OCI-LY7 (cell line): ENCODE data around the gene PRR16. TPM values are rescaled to one million over a fixed set of nuclear protein-coding genes. Genes with fewer than 3 reads are reported as not detected.

Source experiments
- BruUV-seq: library from RNA; stranded (reverse); fragments of 400-500 nt; replicated peaks from 2 replicates; lab custom pipeline; 2021; lab: Mats Ljungman, UMichigan
- CTCF ChIA-PET: fragments of 300-600 bp; sonication (Branson Sonifier 250); formaldehyde crosslinking; loops from one replicate; lab custom pipeline; 2022; ENCODE audit warnings: antibody characterized with exemption; ENCODE audit not compliant: unreplicated experiment; lab: Charles Lee
- POLR2A ChIA-PET: fragments of 300-600 bp; sonication (Branson Sonifier 250); formaldehyde crosslinking; loops from one replicate; lab custom pipeline; 2022; ENCODE audit warnings: antibody characterized with exemption; lab: Charles Lee
- DNase-seq: peaks from one replicate; pipeline ENCODE4 v3.0.0-alpha.2; 2015; ENCODE audit warnings: low spot score
- H2AFZ ChIP-seq: fragments of 200-600 bp; sonication (generic), shearing (Covaris generic); 2 replicates; pipeline ENCODE4 v1.6.1; 2014; ENCODE audit warnings: mild to moderate bottlenecking, antibody characterized with exemption, low read length, moderate library complexity
- H3K27ac ChIP-seq: fragments of 200-600 bp; sonication (generic); 2 replicates; pipeline ENCODE4 v1.5.1; 2014; ENCODE audit warnings: mixed run types, low read depth, mild to moderate bottlenecking, moderate library complexity, low read length, inconsistent platforms; ENCODE audit not compliant: poor library complexity, severe bottlenecking
- H3K36me3 ChIP-seq: fragments of 200-600 bp; sonication (generic); 2 replicates; pipeline ENCODE4 v1.6.1; 2014; ENCODE audit warnings: mild to moderate bottlenecking, antibody characterized with exemption, low read length, moderate library complexity, mixed read lengths; ENCODE audit not compliant: insufficient read depth
- H3K4me1 ChIP-seq: fragments of 200-600 bp; sonication (generic); 2 replicates; pipeline ENCODE4 v1.5.1; 2014; ENCODE audit warnings: mild to moderate bottlenecking, low read length; ENCODE audit not compliant: insufficient read depth, poor library complexity, severe bottlenecking
- H3K4me2 ChIP-seq: fragments of 200-600 bp; sonication (generic); 2 replicates; pipeline ENCODE4 v1.6.1; 2014; ENCODE audit warnings: mild to moderate bottlenecking, low read length
- H3K4me3 ChIP-seq: fragments of 200-600 bp; sonication (generic); 2 replicates; pipeline ENCODE4 v1.5.1; 2014; ENCODE audit warnings: mild to moderate bottlenecking, low read depth, low read length; ENCODE audit not compliant: poor library complexity, severe bottlenecking
- H3K79me2 ChIP-seq: fragments of 200-600 bp; sonication (generic); 2 replicates; pipeline ENCODE4 v1.6.1; 2016; ENCODE audit warnings: low read depth, mild to moderate bottlenecking, low read length, moderate library complexity, mixed read lengths; ENCODE audit not compliant: insufficient read depth
- H3K9me2 ChIP-seq: fragments of 200-600 bp; sonication (generic); 2 replicates; pipeline ENCODE4 v1.6.1; 2016; ENCODE audit warnings: mild to moderate bottlenecking, low read length, mixed read lengths; ENCODE audit not compliant: insufficient read depth
- H3K9me3 ChIP-seq: fragments of 200-600 bp; sonication (generic); 2 replicates; pipeline ENCODE4 v1.6.1; 2014; ENCODE audit warnings: mild to moderate bottlenecking, mixed run types, low read length, mixed read lengths
- H4K20me1 ChIP-seq: fragments of 200-600 bp; sonication (generic); 2 replicates; pipeline ENCODE4 v1.6.1; 2014; ENCODE audit warnings: mild to moderate bottlenecking, antibody characterized with exemption, low read length, moderate library complexity, mixed read lengths; ENCODE audit not compliant: insufficient read depth
- EZH2phosphoT487 ChIP-seq: fragments of 200-600 bp; sonication (generic); IDR thresholded peaks from 2 replicates; pipeline ENCODE4 v1.6.1; 2018; ENCODE audit warnings: low read depth, borderline replicate concordance, mild to moderate bottlenecking, mixed run types, antibody characterized with exemption, low read length, moderate library complexity, mixed read lengths
- intact Hi-C: fragments of 100-400 bp; cut with micrococcal nuclease; formaldehyde crosslinking; loops from one replicate; pipeline ENCODE4 v1.10.0; 2022; ENCODE audit not compliant: unreplicated experiment
- total RNA-seq, 2 experiments: library from RNA; depleted of rRNA in 1 of 2; stranded (reverse); fragments of >200 nt in 1 of 2; shearing (Covaris generic) in 1 of 2; gene quantifications; 2 replicates each; pipeline ENCODE4 v1.2.3, GENCODE V29; 2014 to 2022
- TF ChIP-seq, protein P1 (sequence below): fragments of 200-600 bp; sonication (generic); conservative IDR thresholded peaks from 2 replicates; pipeline ENCODE4 v1.5.1; 2014; ENCODE audit warnings: mild to moderate bottlenecking, antibody characterized with exemption, low read length, moderate library complexity, mixed read lengths

Gene PRR16
- total RNA-seq, 2 experiments from 2014 or later, result not detected

DNA sequence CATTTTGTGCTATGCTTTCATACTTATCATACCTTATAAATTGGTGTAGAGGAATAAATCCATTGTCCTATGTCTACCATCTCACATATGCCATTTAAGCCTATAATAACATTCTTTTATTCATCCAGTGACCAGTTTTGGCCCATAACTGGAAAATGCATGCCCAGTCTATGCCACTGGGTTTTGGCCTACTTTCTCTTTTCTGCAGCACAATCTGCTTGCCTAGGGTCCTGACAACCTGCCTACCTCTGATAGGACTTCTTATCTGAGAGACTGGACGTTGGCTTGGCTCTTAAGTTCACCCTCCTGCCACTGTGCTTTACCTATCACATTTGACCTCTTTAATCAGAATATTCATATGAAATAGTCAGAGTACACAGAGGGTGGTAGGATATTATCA is 103.0 kb downstream of the PRR16 start:
- CTCF ChIA-PET, result no interaction called here
- Histone ChIP-seq H3K9me2 (no peaks in the 10 kb centered on the region), H3K36me3 (no peaks in the 10 kb centered on the region)

DNA sequence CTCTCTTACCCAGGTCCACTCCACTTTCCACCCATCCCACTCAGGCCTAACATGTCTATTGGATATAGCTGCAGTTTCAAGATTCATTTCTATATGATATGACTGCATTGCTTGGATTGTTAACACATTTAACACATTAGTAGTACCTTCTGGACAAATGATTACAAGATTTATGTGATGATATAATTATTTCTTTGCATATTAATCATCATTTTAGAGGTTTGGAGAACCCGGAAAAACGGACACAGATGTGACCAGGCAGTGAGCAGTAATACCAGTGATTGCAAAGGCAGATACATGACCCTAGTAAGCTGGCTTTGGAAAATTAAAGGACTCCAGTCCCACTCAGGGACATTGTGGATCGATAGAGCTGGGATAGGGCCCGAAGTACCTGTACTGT is 103.8 kb downstream of the PRR16 start:
- H3K9me3 ChIP-seq, result no peaks in the 10 kb centered on the region
- H3K36me3 ChIP-seq, result no peaks in the 10 kb centered on the region
- intact Hi-C loops, result no loop called here
- no peak overlapping the region for H3K4me3 ChIP-seq
- H3K4me2 ChIP-seq, result no peak overlapping the region
- no peak overlapping the region for H3K27ac ChIP-seq
- H2AFZ ChIP-seq, result no peak overlapping the region
- no peaks in the 10 kb centered on the region for H3K9me2 ChIP-seq
- DNase-seq, result no peak
- CTCF ChIA-PET, result no interaction called here
- H3K4me1 ChIP-seq, result no peaks in the 10 kb centered on the region
- POLR2A ChIA-PET, result no interaction called here
- H3K79me2 ChIP-seq, result no peaks in the 10 kb centered on the region
- no TSS peak for BruUV-seq
- TF ChIP-seq, protein P1, sequence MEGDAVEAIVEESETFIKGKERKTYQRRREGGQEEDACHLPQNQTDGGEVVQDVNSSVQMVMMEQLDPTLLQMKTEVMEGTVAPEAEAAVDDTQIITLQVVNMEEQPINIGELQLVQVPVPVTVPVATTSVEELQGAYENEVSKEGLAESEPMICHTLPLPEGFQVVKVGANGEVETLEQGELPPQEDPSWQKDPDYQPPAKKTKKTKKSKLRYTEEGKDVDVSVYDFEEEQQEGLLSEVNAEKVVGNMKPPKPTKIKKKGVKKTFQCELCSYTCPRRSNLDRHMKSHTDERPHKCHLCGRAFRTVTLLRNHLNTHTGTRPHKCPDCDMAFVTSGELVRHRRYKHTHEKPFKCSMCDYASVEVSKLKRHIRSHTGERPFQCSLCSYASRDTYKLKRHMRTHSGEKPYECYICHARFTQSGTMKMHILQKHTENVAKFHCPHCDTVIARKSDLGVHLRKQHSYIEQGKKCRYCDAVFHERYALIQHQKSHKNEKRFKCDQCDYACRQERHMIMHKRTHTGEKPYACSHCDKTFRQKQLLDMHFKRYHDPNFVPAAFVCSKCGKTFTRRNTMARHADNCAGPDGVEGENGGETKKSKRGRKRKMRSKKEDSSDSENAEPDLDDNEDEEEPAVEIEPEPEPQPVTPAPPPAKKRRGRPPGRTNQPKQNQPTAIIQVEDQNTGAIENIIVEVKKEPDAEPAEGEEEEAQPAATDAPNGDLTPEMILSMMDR, result no peak
- no peak for TF ChIP-seq EZH2phosphoT487
- no peaks in the 10 kb centered on the region for H4K20me1 ChIP-seq

More for the DNA sequence above, 103.0 kb downstream of the PRR16 start:
- BruUV-seq, result no TSS peak
- TF ChIP-seq EZH2phosphoT487, result no peak
- intact Hi-C loops, result no loop called here
- no peaks in the 10 kb centered on the region for H4K20me1 ChIP-seq
- no peak for DNase-seq
- no peaks in the 10 kb centered on the region for H3K79me2 ChIP-seq
- no peak overlapping the region for H2AFZ ChIP-seq
- no peaks in the 10 kb centered on the region for H3K9me3 ChIP-seq
- no peaks in the 10 kb centered on the region for H3K4me1 ChIP-seq
- H3K27ac ChIP-seq, result no peak overlapping the region
- POLR2A ChIA-PET, result no interaction called here
- H3K4me2 ChIP-seq, result no peak overlapping the region
- no peak overlapping the region for H3K4me3 ChIP-seq

DNA sequence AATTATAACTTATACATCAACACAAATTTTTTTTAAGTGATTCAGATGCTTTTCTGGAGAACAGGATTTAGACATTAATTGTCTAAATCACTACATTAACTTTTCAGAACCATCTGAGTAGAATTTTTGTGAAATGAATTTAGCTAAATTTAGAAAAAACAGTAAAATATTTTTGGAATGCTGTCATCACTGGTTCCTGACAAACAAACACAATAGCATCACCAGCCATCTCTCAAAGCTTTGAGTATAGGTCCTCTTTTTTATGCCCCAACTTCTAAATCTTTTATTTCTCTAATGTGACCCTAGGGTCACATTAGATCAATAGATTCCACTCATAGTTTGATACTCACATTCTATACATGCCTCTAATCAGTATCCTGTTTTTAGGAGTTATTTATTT is 104.6 kb downstream of the PRR16 start:
- no peaks in the 10 kb centered on the region for H4K20me1 ChIP-seq
- intact Hi-C loops, result no loop called here
- CTCF ChIA-PET, result no interaction called here
- H3K79me2 ChIP-seq, result no peaks in the 10 kb centered on the region
- no peak for TF ChIP-seq EZH2phosphoT487
- TF ChIP-seq, protein P1, result no peak
- POLR2A ChIA-PET, result no interaction called here
- no TSS peak for BruUV-seq
- no peak overlapping the region for H2AFZ ChIP-seq
- no peaks in the 10 kb centered on the region for H3K9me2 ChIP-seq
- H3K27ac ChIP-seq, result no peak overlapping the region
- no peaks in the 10 kb centered on the region for H3K4me1 ChIP-seq
- H3K4me2 ChIP-seq, result no peak overlapping the region
- no peak for DNase-seq
- no peaks in the 10 kb centered on the region for H3K36me3 ChIP-seq
- no peaks in the 10 kb centered on the region for H3K9me3 ChIP-seq
- no peak overlapping the region for H3K4me3 ChIP-seq
